ENCODE data around the gene ITGB3.
"Not testable (repeated sequence)": the region's sequence is repeated elsewhere in the genome, so short reads cannot be mapped to it uniquely, and the experiment has no call there.

ITGB3 gene

DNA sequence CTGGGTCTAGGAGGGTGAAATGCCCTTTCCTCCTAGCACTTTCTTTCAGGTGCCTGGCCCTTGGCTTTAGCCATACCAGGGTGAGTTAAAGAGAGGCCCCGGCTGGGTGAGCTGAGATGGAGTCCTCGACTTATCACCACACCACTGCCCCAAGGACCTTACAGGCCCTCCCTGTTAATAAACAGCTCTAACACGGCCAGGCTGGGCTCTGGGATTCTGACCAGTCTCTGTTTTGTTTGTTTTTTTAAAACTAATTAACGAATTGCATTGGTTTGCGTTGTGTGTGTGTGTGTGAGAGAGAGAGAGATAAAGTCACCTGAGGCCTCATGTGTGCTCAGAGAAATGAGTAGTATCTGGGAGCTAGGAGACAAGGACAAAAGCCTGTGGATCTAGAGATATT, 30.2 kb upstream of the ITGB3 start:
- DNase-seq (ENCODE audit: low read depth): no peak
- TF ChIP-seq, protein P1, sequence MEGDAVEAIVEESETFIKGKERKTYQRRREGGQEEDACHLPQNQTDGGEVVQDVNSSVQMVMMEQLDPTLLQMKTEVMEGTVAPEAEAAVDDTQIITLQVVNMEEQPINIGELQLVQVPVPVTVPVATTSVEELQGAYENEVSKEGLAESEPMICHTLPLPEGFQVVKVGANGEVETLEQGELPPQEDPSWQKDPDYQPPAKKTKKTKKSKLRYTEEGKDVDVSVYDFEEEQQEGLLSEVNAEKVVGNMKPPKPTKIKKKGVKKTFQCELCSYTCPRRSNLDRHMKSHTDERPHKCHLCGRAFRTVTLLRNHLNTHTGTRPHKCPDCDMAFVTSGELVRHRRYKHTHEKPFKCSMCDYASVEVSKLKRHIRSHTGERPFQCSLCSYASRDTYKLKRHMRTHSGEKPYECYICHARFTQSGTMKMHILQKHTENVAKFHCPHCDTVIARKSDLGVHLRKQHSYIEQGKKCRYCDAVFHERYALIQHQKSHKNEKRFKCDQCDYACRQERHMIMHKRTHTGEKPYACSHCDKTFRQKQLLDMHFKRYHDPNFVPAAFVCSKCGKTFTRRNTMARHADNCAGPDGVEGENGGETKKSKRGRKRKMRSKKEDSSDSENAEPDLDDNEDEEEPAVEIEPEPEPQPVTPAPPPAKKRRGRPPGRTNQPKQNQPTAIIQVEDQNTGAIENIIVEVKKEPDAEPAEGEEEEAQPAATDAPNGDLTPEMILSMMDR (IDR thresholded peaks at IDR 0.05; ENCODE audit: low read depth, low read length, missing control alignments): no peak
- no peak overlapping the region for H3K4me3 ChIP-seq (ENCODE audit: low read depth, low read length)

DNA sequence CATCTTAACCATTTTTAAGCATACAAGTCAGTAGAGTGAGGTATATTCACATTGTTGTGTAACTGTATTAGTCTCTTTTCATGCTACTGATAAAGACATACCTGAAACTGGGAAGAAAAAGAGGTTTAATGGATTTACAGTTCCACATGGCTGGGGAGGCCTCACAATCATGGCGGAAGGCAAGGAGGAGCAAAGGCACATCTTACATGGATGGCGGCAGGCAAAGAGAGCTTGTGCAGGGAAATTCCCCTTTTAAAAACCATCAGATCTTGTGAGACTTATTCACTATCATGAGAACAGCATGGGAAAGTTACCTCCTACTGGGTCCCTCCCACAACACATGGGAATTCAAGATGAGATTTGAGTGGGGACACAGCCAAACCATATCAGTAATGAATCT, 29.6 kb upstream of the ITGB3 start:
- DNase-seq (ENCODE audit: low read depth); H3K4me3 ChIP-seq (ENCODE audit: low read depth, low read length): not testable (repeated sequence)

DNA sequence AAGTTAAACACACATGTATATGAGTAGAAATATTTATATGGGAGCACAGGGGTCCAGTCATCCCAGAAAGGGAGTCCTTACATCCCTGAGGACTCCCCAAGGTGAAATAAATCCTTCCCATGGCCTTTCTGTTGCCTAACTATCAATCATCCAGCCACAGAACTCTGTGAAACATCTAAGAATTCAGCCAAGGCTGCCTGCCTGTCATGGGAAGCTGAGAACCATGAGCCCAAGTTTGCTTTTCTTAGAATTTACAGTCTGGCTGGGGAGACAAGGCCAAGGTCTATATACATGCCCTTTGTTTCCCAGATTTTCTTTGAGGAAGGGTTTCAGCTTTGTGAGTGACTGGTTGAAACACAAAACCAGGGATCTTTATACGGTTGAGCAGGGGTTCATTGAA, 28.7 kb upstream of the ITGB3 start:
- TF ChIP-seq, protein P1 (IDR thresholded peaks at IDR 0.05; ENCODE audit: low read depth, low read length, missing control alignments): no peak
- DNase-seq (ENCODE audit: low read depth): no peak
- H3K4me3 ChIP-seq (ENCODE audit: low read depth, low read length): no peak overlapping the region

DNA sequence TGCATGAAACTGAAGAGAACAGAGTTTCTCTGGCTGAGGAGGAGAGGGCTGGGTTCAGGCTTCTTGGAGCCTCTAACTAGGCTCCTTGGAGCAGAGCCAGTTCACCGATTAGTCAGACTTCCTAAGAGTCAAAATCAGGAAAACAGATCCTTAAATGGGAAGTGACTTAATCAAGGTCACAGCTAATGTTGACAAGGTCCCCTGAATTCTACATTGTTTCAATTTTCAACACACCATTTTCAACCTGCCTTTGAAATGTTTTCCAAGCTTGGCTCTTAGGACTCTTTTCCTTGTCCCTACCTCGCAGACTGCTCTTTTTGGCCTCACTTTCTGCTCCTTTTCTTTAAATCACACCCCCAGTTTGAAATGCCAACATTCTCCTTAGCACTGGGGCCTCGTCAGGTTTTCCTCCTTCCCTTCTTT, 28.2 kb upstream of the ITGB3 start:
- TF ChIP-seq, protein P1 (IDR thresholded peaks at IDR 0.05; ENCODE audit: low read depth, low read length, missing control alignments): no peak
- no peak overlapping the region for H3K4me3 ChIP-seq (ENCODE audit: low read depth, low read length)
- no peak for DNase-seq (ENCODE audit: low read depth)

DNA sequence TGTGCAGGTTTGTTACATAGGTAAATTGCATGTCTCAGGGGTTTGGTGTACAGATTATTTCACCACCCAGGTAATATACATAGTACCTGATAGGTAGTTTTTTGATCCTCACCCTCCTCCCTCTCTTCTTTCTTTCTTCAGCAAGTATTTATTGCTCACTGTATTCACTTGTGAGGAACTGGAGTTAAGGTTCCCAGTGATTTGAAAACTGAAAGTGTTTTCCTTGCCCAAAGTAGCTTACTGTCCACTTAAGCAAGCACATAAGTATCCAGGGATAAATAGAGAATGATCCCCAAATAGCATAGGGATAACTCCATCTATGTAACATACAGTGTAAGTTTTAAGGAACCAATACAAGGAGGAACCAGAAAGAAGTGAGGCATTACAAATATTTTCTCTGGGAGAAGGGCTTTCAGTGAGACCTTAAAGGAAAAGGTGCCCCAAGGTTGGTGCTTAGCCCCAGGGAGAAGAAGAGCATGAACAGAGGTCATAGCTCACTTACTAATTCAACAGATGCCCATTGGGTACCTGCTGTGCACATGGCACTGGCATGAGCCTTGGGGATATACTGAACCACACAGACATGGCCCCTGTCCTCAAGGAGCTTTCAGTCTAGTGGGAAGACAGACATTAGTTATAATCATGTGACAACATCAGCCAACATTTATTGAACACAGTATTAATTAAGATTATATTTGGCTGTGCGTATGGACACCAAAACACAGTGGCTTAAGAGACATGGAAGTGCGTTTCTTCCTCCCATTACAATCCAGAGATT, 27.5 kb upstream of the ITGB3 start:
- no peak overlapping the region for H3K4me3 ChIP-seq (ENCODE audit: low read depth, low read length)
- TF ChIP-seq, protein P1 (IDR thresholded peaks at IDR 0.05; ENCODE audit: low read depth, low read length, missing control alignments): no peak
- no peak for DNase-seq (ENCODE audit: low read depth)

DNA sequence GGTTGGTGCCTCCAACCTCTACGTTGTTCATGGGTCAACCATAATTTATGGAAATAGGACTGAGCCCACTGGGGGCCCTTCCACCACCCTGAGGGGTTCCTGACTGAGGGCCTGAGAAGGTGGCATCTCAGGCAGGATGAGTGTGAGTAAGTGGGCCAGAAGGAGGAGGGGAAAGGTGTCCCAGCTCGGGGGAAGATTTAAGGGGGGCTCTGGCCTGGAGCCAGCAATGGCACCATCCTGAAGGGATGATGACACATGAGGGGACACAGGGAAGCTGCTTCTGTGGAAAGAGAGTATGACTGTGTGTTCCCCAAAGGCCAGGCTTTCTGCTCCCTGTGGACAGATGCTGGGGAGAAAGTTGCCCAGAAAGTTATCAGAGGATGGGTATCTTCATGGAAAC, 25.8 kb upstream of the ITGB3 start:
- H3K4me3 ChIP-seq (ENCODE audit: low read depth, low read length): no peak overlapping the region
- TF ChIP-seq, protein P1 (IDR thresholded peaks at IDR 0.05; ENCODE audit: low read depth, low read length, missing control alignments): no peak
- no peak for DNase-seq (ENCODE audit: low read depth)

DNA sequence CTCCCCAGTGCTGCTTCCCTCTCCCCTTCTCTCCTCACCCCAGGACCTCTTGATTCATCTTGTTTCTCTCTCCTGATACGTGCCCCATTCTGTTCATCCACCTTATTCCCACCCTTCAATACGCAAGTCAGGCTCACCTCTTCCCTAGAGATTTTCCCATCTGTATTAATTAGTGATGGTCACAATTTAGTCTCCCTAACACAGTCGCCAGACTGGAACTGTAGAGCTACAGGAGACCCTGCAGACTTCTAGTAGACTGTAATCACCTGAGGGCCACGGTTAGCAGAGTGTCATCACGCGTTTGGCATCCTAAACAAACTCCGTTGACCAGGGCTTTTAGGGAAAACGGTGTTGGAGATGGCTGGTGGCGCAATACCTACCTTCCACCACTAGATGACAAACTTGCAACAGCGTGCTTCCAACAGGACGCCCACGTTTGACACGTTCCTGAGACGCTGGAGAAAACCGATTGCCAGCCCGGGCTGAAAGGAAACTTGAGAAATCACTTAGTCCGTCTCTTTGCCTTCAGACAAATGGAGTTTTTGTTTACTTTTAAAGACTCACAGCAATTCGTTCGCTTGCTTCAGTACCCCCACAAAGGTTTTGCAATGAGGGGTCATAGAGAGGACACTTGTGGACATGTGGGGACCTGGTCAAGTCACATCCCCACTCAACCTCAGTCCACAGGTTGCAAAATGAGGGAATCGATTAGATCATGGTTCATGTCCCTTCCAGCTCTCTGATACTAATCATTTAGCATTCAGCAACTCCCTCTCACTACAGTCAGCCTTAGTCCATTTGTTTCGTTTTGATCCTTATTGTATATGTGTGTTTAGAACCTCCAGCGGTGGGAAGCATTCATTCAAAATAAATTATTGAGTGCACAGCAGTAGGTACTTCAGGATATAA, 23.8 kb upstream of the ITGB3 start:
- TF ChIP-seq, protein P1 (IDR thresholded peaks at IDR 0.05; ENCODE audit: low read depth, low read length, missing control alignments): peak; percentile 100
- peak overlapping the region; percentile 53 for H3K4me3 ChIP-seq (ENCODE audit: low read depth, low read length)
- DNase-seq (ENCODE audit: low read depth): peak; percentile 68

Data from GM12864 (cell line).